ENCODE measurements around the gene STH. TPM values are rescaled to one million over a fixed set of nuclear protein-coding genes. Genes with fewer than 3 reads are reported as not detected.

The STH gene
- total RNA-seq, 1 donor from 2014 or later, result not detected

DNA sequence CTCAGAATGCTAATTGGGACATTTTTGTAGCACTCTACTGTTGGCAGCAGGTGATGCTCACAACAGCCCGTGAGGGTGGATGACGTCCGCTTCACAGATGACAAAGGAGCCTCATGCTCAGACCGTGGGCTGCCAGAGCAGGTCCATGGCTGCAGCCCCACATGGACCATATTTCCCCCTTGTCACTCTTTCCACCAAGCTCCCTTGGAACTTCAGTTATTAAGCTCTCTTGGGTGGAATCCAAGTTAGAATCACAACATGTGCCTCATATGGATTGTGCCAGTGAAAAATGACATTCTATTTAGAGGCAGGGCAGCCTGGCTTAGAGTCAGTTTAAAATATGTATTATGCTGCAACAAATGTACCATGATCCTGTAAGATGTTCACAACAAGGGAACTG lies 33.2 kb upstream of the STH start:
- no peaks in the 10 kb centered on the region for H3K9me3 ChIP-seq (ENCODE audit: low read depth)
- no peaks in the 10 kb centered on the region for H3K27me3 ChIP-seq
- H3K79me2 ChIP-seq (ENCODE audit: low read depth), result no peaks in the 10 kb centered on the region
- Mint-ChIP-seq H3K4me3 (no peak overlapping the region), H3K36me3 (no peaks in the 10 kb centered on the region), H3K27me3 (ENCODE audit: insufficient read depth, low read depth) (peaks cover 4% of the 10 kb centered on the region), H3K9me3 (no peaks in the 10 kb centered on the region), H3K4me1 (no peaks in the 10 kb centered on the region), H3K27ac (no peak overlapping the region)
- no peaks in the 10 kb centered on the region for H3K4me1 ChIP-seq
- no peaks in the 10 kb centered on the region for H3F3A ChIP-seq (ENCODE audit: low read depth)
- H4K20me1 ChIP-seq (ENCODE audit: low read depth), result no peaks in the 10 kb centered on the region
- H3K4me2 ChIP-seq, result no peak overlapping the region
- TF ChIP-seq EZH2phosphoT487 (IDR thresholded peaks at IDR 0.05), result no peak
- no peak for TF ChIP-seq EZH2 (IDR thresholded peaks at IDR 0.05)
- TF ChIP-seq, protein P1, sequence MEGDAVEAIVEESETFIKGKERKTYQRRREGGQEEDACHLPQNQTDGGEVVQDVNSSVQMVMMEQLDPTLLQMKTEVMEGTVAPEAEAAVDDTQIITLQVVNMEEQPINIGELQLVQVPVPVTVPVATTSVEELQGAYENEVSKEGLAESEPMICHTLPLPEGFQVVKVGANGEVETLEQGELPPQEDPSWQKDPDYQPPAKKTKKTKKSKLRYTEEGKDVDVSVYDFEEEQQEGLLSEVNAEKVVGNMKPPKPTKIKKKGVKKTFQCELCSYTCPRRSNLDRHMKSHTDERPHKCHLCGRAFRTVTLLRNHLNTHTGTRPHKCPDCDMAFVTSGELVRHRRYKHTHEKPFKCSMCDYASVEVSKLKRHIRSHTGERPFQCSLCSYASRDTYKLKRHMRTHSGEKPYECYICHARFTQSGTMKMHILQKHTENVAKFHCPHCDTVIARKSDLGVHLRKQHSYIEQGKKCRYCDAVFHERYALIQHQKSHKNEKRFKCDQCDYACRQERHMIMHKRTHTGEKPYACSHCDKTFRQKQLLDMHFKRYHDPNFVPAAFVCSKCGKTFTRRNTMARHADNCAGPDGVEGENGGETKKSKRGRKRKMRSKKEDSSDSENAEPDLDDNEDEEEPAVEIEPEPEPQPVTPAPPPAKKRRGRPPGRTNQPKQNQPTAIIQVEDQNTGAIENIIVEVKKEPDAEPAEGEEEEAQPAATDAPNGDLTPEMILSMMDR (IDR thresholded peaks at IDR 0.05), result no peak
- no peak overlapping the region for H2AFZ ChIP-seq (replicated peaks)
- DNase-seq (ENCODE audit: low spot score), result no peak
- no peak overlapping the region for H3K4me3 ChIP-seq
- no peaks in the 10 kb centered on the region for H3K36me3 ChIP-seq
- no peak overlapping the region for H3K9ac ChIP-seq
- no peak overlapping the region for H3K27ac ChIP-seq

DNA sequence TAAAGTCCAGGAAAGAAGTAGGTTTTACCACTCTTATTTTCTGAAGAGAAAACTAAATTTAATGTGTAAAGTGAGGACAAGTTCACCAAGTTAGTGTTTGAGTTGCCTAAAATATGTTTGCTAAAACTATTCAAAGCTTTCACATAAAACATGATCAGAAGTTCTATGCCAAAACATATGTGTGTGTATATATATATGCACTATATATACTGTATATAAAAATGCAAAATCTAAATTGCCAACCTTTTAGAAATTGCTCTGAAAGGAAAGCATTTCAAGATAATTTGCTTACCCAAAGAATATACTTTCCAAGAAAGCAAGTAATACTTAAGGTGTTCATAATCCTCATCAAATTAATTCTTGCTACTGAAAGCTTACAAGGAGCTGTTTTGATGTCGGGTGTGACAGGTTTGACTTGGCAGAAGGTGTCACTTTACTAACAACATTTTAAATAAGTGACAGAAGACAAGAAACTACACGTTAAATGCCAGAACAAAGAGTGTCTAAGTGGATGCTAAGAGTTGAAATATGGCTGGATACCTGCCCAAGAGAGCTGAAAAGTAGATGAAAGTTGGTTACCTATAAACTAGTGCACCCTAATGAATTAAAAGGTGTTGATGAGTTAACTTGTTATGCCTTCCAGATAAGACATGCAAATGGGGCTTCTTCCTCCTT lies 32.3 kb upstream of the STH start:
- Histone ChIP-seq H3K79me2 (ENCODE audit: low read depth) (no peaks in the 10 kb centered on the region), H3K4me2 (no peak overlapping the region), H3K4me1 (no peaks in the 10 kb centered on the region), H3K4me3 (no peak overlapping the region), H3K27ac (no peak overlapping the region), H2AFZ (replicated peaks) (no peak overlapping the region), H3K9me3 (ENCODE audit: low read depth) (no peaks in the 10 kb centered on the region), H3K27me3 (no peaks in the 10 kb centered on the region), H3K36me3 (no peaks in the 10 kb centered on the region), H3F3A (ENCODE audit: low read depth) (no peaks in the 10 kb centered on the region), H4K20me1 (ENCODE audit: low read depth) (no peaks in the 10 kb centered on the region), H3K9ac (no peak overlapping the region)
- TF ChIP-seq EZH2phosphoT487 (IDR thresholded peaks at IDR 0.05) (no peak), EZH2 (IDR thresholded peaks at IDR 0.05) (no peak)
- TF ChIP-seq, protein P1 (IDR thresholded peaks at IDR 0.05), result no peak
- Mint-ChIP-seq H3K9me3 (no peaks in the 10 kb centered on the region), H3K36me3 (no peaks in the 10 kb centered on the region), H3K27ac (no peak overlapping the region), H3K4me3 (no peak overlapping the region), H3K4me1 (no peaks in the 10 kb centered on the region), H3K27me3 (ENCODE audit: insufficient read depth, low read depth) (peaks cover 4% of the 10 kb centered on the region)
- DNase-seq (ENCODE audit: low spot score), result no peak

DNA sequence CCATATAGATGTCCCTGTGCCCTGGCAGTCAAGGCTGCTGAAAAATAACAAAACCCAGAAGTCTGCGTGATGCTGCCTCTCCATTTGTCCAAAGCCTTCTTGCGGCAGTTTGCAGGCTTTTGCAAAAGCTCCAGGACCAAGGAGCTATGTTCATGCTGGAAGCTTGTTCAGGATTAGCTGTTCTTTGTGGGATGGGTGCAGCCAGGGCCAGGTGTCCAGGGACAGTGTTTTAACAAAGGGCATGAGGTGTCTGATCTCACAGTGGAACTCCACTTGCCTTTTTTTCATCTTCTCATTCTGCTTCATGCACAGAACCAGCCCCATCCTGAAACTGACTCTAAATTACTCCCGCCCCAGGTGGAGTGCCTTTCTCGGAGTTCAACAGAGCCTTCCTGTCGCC lies 31.7 kb upstream of the STH start:
- TF ChIP-seq, protein P1 (IDR thresholded peaks at IDR 0.05), result no peak
- TF ChIP-seq EZH2phosphoT487 (IDR thresholded peaks at IDR 0.05) (no peak), EZH2 (IDR thresholded peaks at IDR 0.05) (no peak)
- Histone ChIP-seq H3K79me2 (ENCODE audit: low read depth) (no peaks in the 10 kb centered on the region), H3K27me3 (no peaks in the 10 kb centered on the region), H3K4me2 (no peak overlapping the region), H3K27ac (no peak overlapping the region), H3K9me3 (ENCODE audit: low read depth) (no peaks in the 10 kb centered on the region), H3F3A (ENCODE audit: low read depth) (no peaks in the 10 kb centered on the region), H3K4me3 (no peak overlapping the region), H3K9ac (no peak overlapping the region), H3K4me1 (no peaks in the 10 kb centered on the region), H4K20me1 (ENCODE audit: low read depth) (no peaks in the 10 kb centered on the region), H3K36me3 (no peaks in the 10 kb centered on the region), H2AFZ (replicated peaks) (no peak overlapping the region)
- Mint-ChIP-seq H3K27me3 (ENCODE audit: insufficient read depth, low read depth) (peaks cover 4% of the 10 kb centered on the region), H3K9me3 (no peaks in the 10 kb centered on the region), H3K36me3 (no peaks in the 10 kb centered on the region), H3K27ac (no peak overlapping the region), H3K4me3 (no peak overlapping the region), H3K4me1 (no peaks in the 10 kb centered on the region)
- no peak for DNase-seq (ENCODE audit: low spot score)

All from neural progenitor cell (in vitro differentiated cells).